Measurements from ENCODE around the gene CROCC2.

CROCC2 gene

GRCh38 chr2:240922982-240923537 is 16.9 kb downstream of the CROCC2 start:
- FAIRE-seq, result no peak

GRCh38 chr2:240925191-240925567 is 19.0 kb downstream of the CROCC2 start:
- FAIRE-seq, result no peak

DNA sequence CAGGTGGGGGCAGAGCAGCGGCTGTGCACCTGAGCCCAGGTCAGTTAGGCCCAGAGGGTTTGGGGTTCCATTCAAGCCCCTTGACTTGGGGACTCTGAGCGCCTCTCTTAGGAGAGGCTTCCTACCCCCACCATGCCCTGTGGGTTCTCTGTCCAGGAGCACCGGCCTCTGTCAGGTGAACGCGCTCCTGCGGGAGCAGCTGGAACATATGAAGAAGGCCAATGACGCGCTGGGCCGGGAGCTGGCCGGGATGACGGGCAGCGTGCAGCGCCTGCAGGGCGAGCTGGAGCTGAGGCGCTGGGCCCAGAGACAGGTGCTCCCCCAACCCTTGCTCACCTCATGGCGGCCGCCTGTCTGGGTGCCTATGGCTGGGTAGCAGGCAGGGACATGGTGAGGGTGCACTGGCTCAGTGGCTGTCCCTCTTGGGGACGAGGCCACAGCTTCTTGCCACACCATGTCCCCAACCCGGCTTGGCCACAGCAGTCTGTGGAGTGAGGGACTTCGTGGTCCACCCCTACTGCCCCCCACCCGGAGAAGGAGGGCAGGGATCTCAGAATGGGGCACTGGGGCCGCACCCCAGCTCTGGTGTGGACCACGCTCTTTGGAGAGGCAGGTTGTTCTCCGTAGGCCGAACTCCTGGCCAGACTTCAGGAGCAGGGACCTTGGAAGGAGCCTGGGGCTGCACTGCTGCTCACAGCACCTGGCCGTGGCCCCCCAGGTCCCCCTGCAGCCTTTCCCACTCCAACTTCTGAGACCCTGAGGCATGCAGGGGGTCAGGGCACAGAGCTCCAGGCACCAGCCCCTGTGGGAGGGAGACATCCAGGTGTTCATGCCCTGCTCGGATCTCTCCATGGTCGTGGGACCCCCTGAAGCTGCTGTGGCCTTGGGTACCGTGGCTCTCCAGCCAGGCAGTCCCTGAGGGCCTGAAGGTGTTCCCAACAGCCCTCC is 19.7 kb downstream of the CROCC2 start:
- no peak for FAIRE-seq

DNA sequence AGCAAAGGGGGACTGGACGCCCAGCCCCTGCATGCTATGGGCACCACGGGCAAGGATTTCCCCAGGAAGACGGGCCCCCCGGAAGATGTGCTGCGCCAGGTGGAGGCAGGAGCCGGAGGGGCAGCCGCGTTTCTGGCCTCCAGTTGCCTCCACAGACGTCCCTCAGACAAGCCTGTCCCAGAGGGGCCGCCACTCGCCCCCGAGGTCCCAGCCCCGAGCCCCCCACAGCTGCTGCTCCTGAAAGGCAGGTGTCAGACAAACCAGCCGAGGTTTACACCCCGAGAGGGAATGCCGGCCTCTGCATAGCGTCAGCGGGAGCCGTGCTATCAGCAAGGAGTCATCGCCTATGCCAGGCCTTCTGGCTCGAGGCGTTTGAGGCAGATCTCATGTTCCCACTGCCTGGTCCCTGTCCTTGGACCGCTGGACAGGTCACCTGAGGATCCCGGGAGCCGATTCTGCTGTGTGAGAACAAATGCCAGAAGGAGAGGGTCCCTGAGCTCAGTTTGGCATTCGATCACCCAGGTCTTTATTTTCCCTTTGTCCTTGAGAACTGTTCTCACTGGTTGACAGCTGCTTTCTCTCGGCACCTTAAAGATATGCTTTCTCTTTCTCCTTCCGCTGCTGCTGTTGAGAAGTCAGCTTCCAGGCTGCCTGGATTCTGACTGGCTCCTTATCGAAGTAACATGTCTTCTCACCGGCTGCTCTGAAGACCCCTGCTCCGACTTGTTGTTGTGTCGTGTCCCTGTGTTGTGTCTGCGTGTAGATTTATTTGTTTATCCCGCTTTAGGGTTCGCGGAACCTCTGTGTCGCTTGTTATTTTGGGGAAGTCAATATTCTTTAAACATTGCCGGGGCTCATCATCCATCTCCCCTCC is 20.6 kb downstream of the CROCC2 start:
- FAIRE-seq, result no peak

- no peak for FAIRE-seq
Observed at GRCh38 chr2:240927390-240927781, 21.2 kb downstream of the CROCC2 start.

DNA sequence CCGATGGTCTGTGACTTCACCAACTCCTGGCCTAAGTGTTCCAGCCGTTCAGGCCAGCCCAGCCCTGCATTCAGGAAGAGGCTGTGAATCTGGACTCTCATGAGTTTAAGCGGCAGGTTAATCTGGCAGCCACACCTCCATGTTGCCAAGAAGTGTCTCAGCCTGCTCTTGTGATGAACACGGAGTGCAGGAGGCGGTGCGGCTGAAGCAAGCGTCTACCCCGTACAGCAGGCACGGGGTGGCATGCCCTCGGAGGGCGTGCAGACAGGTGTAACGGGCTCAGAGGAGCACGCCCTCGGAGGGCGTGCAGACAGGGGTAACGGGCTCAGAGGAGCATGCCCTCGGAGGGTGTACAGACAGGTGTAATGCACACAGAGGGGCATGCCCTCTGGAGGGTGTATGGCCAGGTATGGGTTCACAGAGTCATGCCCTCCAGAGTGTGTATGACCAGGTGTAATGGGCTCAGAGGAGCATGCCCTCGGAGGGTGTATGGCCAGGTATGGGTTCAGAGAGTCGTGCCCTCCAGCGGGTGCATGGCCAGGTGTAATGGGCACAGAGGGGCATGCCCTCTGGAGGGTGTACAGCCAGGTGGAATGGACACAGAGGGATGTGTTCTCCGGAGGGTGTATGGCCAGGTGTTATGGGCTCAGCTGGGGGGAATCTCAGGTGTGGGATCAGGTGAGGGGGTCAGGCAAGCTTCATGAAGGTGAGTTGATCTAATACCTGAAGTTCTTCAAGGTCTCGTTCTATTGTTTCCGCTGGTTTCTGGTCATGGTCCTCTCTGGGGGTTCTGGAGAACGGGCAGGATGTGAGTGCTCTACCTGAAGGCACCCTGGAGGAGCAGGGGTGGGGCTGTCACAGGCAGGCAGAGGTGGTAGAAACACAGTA is 22.6 kb downstream of the CROCC2 start:
- no peak for FAIRE-seq

- no peak for FAIRE-seq
Observed at GRCh38 chr2:240929364-240930095, 23.4 kb downstream of the CROCC2 start.

DNA sequence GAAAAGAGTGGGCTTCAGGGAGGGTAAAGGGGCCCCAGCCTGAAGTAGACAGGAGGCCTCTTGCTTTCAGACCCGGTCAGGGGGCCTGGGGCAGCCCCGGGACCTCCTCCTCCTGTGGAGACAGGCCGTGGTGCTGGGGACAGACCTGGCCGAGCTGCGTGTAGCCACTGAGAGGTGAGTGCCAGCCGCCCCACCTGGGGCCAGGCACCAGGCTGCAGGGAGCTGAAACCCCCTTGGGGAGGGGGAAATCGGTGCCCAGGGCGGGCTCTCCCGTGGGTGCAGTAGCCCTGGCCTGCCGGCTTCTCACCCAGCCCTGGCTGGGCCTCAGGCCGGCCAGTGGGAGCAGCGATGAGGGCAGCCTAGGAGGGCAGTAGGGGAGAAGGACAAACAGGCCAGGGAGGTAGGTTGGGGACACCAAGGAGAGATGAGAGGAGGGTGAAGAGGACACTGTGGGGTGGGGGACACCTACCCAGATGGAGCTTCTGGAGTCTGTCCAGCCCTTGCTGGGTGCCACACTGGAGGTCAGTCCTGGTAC is 24.0 kb downstream of the CROCC2 start:
- no peak for FAIRE-seq

- no peak for FAIRE-seq
Observed at GRCh38 chr2:240930631-240931318, 24.6 kb downstream of the CROCC2 start.

DNA sequence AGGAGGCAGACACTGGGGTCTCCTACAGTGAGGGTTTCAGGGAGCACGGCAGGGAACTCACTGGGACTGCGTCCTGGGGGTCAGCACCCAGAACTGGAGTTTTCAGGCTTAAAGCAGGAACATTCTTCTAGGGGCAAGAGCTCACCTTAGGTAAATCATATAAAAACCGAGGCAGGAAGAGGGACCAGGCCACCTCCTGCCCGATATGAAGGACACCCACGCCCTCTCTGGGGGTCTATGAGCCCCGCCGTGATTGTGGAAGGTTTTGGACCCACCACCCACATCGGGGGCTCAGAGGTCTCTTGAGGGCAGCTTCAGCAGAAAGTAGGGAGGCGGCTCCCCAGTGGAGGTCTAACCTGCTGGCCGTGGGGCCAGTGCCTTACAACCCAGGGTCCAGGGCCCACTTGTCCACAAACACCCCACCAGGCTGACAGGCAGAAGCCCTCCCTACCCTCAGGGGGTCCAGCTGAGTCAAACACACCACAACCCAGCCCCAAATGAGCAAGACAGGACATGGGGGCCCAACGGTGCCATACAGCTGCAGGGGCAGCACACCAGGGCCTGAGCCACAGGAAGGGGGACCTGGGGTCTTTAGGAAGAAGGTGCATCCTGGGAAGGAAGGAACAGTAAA is 25.3 kb downstream of the CROCC2 start:
- no peak for FAIRE-seq

GRCh38 chr2:240932001-240932723 is 26.0 kb downstream of the CROCC2 start:
- no peak for FAIRE-seq

- no peak for FAIRE-seq
Observed at GRCh38 chr2:240932724-240933047, 26.6 kb downstream of the CROCC2 start.

DNA sequence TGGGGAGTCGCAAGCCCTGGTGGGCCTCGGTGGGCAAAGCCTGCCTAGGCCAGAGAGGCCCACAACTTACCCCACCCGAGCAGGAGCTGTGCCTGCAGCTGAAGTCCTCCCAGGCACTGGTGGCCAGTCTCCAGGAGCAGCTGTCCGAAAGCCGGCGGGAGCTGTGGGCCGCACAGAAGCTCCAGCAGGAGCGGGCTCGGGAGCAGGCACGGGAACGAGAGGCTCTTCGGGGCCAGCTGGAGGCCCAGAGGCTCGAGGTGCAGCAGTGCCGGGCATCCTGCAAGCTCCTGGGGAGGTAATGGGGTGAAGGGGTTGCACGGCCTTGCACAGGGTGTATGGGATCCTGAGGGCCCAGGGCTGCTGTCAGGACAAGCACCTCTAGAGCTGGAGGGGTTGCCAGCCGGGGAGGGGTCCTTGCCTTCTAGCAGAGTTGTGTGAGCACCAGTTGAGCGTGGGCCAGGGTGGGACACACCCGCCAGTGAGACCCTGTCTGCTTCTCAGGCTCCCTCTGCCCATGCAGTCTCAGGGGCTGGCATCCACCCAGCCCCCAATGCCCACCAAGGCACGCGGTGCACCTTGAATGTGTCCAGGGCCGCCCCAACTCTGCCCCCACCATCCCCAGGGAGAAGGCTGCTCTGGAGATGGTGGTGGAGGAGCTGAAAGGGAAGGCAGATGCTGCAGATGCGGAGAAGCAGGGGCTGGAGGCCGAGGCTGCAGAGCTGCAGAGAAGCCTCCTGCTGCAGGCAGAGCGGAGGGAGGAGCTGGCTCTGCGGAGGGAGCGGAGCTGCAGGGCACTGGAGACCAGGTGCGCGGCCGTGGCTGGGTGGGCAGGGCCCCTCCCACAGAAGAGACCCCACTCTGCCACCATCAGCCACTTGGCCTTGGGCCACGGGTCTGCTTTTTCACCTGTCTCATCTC is 27.2 kb downstream of the CROCC2 start:
- FAIRE-seq, result no peak

DNA sequence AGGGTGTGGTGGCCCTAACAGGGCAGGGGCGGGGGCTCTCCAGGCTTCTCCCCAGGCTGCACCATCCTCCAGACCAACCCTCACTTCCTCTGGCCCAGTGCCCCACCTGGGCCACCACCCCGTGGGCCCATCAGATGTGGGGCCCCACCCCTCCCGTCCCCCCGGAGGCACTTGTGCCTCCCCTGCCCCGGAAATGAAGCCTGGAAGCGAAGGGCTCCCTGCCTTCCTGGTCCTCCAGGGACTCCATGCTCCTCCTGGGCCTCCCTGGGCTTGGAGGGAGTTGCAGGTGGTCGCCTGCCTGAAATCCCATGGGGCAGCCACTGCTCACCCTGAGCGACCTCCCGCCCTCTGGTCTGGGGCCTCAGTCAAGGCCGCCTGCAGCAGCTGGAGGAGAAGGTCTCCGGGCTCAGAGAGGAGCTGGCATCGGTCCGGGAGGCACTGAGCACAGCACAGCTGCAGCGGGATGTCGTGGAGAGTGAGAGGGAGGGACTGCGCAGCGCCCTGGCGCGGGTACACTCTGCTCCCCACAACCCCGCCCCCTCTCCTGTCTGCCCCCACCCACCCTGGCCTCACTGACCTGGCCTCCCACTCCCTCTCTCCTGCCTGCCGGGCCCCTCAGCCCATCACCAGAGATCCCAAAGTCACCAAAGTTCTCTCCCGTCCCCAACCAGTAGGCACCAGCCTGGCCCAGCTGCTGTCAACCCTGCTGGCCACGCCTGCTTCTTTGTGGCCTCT is 28.0 kb downstream of the CROCC2 start:
- FAIRE-seq, result no peak

GRCh38 chr2:240934701-240935102 is 28.6 kb downstream of the CROCC2 start:
- FAIRE-seq, result no peak

- no peak for FAIRE-seq
Observed at GRCh38 chr2:240935103-240935876, 29.2 kb downstream of the CROCC2 start.

GRCh38 chr2:240936106-240936505 is 30.0 kb downstream of the CROCC2 start:
- FAIRE-seq, result no peak

All from A204.1 (cell line).